Fibroblast of lung (primary cell): ENCODE data around the gene CCNF. TPM values are rescaled to one million over a fixed set of nuclear protein-coding genes. Genes with fewer than 3 reads are reported as not detected.

Source experiments
- DNase-seq, 2 donors: peaks; one replicate each; pipeline versions ENCODE4 v3.0.0 to v3.0.0-alpha.2; 2010; ENCODE audit warnings: low read depth in 2 of 2
- H2AFZ ChIP-seq: 2 replicates; pipeline ENCODE4 v1.5.1; 2012; ENCODE audit warnings: low read length, control low read depth, inconsistent platforms
- H3K27ac ChIP-seq: 2 replicates; pipeline ENCODE4 v1.5.1; 2011; ENCODE audit warnings: low read length, control low read depth; ENCODE audit not compliant: insufficient read depth
- H3K27me3 ChIP-seq: 2 replicates; pipeline ENCODE4 v1.5.1; 2011; ENCODE audit warnings: mild to moderate bottlenecking, low read length; ENCODE audit not compliant: control insufficient read depth, insufficient read depth
- H3K36me3 ChIP-seq: 2 replicates; pipeline ENCODE4 v1.5.1; 2011; ENCODE audit warnings: low read length; ENCODE audit not compliant: control insufficient read depth, insufficient read depth
- H3K4me1 ChIP-seq: 2 replicates; pipeline ENCODE4 v1.5.1; 2011; ENCODE audit warnings: low read length; ENCODE audit not compliant: control insufficient read depth, insufficient read depth; ENCODE audit errors: extremely low read depth
- H3K4me2 ChIP-seq: 2 replicates; pipeline ENCODE4 v1.5.1; 2011; ENCODE audit warnings: low read length, control low read depth; ENCODE audit not compliant: insufficient read depth; ENCODE audit errors: extremely low read depth
- H3K4me3 ChIP-seq, 4 experiments: fragments of 200-600 bp in 1 of 4; sonication (generic) in 1 of 4; replicated peaks in 1 of 4; 2 replicates each; pipeline ENCODE4 v1.5.1; 2011 to 2016; ENCODE audit warnings: low read length in 4 of 4, low read depth in 3 of 4, mild to moderate bottlenecking in 3 of 4, control low read depth in 2 of 4, inconsistent platforms in 1 of 4, mixed read lengths in 1 of 4; ENCODE audit not compliant: insufficient read depth in 1 of 4; ENCODE audit errors: control extremely low read depth in 1 of 4
- H3K79me2 ChIP-seq: 2 replicates; pipeline ENCODE4 v1.5.1; 2012; ENCODE audit warnings: mild to moderate bottlenecking, low read length, inconsistent platforms; ENCODE audit not compliant: control insufficient read depth, insufficient read depth
- H3K9ac ChIP-seq: 2 replicates; pipeline ENCODE4 v1.5.1; 2011; ENCODE audit warnings: mild to moderate bottlenecking, low read length, control low read depth; ENCODE audit not compliant: insufficient read depth
- H3K9me3 ChIP-seq: 2 replicates; pipeline ENCODE4 v1.5.1; 2012; ENCODE audit warnings: low read depth, low read length; ENCODE audit not compliant: control insufficient read depth, insufficient read depth
- H4K20me1 ChIP-seq: 2 replicates; pipeline ENCODE4 v1.5.1; 2011; ENCODE audit warnings: low read length; ENCODE audit not compliant: control insufficient read depth, insufficient read depth; ENCODE audit errors: extremely low read depth
- EZH2 ChIP-seq: IDR thresholded peaks from 2 replicates; pipeline ENCODE4 v1.5.1; 2012; ENCODE audit warnings: low read length, control low read depth, mild to moderate bottlenecking; ENCODE audit errors: missing control alignments
- polyA plus RNA-seq, 2 donors: library from polyadenylated mRNA; depleted of rRNA in 1 of 2; stranded (reverse) in 1 of 2; unstranded in 1 of 2; fragments of >200 nt; gene quantifications; 2 replicates each; pipeline ENCODE4 v1.2.1, GENCODE V29; 2011 to 2012; ENCODE audit warnings: missing spikeins in 1 of 2
- total RNA-seq: library from RNA; depleted of rRNA; stranded (reverse); fragments of >200 nt; gene quantifications from 2 replicates; pipeline ENCODE4 v1.2.1, GENCODE V29; 2014
- TF ChIP-seq, protein P1 (sequence below), 2 donors: IDR thresholded peaks in 1 of 2; conservative IDR thresholded peaks in 1 of 2; 1 replicate in 1 of 2; 2 replicates in 1 of 2; pipeline ENCODE4 v1.5.1; 2011 to 2012; ENCODE audit warnings: low read length in 2 of 2, control low read depth in 1 of 2, inconsistent platforms in 1 of 2, low read depth in 1 of 2, mild to moderate bottlenecking in 1 of 2

CCNF gene
- total and polyA plus RNA-seq, 2 donors (not counting 1 experiment from before 2014, with no cell fraction given) = 3.8 to 7.3 TPM

- Histone ChIP-seq H2AFZ (no peak overlapping the region), H3K79me2 (no peaks in the 10 kb centered on the region), H3K9ac (no peak overlapping the region), H3K4me3 (no peak overlapping the region), H3K36me3 (peaks cover 12% of the 10 kb centered on the region), H4K20me1 (no peaks in the 10 kb centered on the region), H3K4me1 (peaks cover 6% of the 10 kb centered on the region), H3K27ac (no peak overlapping the region), H3K27me3 (no peaks in the 10 kb centered on the region), H3K9me3 (no peaks in the 10 kb centered on the region), H3K4me2 (no peak overlapping the region)
- TF ChIP-seq, protein P1, sequence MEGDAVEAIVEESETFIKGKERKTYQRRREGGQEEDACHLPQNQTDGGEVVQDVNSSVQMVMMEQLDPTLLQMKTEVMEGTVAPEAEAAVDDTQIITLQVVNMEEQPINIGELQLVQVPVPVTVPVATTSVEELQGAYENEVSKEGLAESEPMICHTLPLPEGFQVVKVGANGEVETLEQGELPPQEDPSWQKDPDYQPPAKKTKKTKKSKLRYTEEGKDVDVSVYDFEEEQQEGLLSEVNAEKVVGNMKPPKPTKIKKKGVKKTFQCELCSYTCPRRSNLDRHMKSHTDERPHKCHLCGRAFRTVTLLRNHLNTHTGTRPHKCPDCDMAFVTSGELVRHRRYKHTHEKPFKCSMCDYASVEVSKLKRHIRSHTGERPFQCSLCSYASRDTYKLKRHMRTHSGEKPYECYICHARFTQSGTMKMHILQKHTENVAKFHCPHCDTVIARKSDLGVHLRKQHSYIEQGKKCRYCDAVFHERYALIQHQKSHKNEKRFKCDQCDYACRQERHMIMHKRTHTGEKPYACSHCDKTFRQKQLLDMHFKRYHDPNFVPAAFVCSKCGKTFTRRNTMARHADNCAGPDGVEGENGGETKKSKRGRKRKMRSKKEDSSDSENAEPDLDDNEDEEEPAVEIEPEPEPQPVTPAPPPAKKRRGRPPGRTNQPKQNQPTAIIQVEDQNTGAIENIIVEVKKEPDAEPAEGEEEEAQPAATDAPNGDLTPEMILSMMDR (conservative IDR thresholded peaks at IDR 0.05 in 1 of 2, IDR thresholded peaks at IDR 0.05 in 1 of 2; ENCODE audit: low read depth in 1 of 2, low read length in 2 of 2) = no peak
- no peak for TF ChIP-seq EZH2
- DNase-seq = no peak
Observed at GRCh38 chr16:2498531-2499253, 69.4 kb downstream of the CCNF start.

DNA sequence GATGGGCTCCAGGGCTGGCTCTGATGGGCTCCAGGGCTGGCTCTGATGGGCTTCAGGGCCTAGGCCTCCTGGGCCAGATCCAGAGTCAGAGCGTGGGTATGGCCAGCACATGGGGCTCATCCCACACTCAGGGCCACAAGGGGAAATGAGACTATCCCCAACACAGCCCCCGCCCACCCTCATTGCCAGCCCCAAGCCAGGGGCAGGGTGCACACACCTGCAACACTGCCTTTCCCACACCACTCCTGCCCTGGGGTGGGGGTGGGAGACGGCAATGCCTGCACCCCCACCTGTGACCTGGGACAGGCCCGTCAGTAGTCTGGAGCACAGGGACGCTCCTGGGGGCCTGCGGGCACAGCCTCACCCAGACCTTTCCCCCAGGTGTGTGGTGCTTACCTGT, 70.2 kb downstream of the CCNF start:
- DNase-seq = no peak
- Histone ChIP-seq H3K4me2 (no peak overlapping the region), H4K20me1 (no peaks in the 10 kb centered on the region), H3K9ac (no peak overlapping the region), H3K36me3 (peaks cover 12% of the 10 kb centered on the region), H3K27me3 (no peaks in the 10 kb centered on the region), H2AFZ (no peak overlapping the region), H3K9me3 (no peaks in the 10 kb centered on the region), H3K79me2 (no peaks in the 10 kb centered on the region), H3K4me1 (peaks cover 6% of the 10 kb centered on the region), H3K4me3 (no peak overlapping the region), H3K27ac (no peak overlapping the region)
- TF ChIP-seq EZH2 = no peak
- TF ChIP-seq, protein P1 (conservative IDR thresholded peaks at IDR 0.05 in 1 of 2, IDR thresholded peaks at IDR 0.05 in 1 of 2; ENCODE audit: low read depth in 1 of 2, low read length in 2 of 2) = no peak

- no peak overlapping the region for H3K4me3 ChIP-seq
- no peak overlapping the region for H2AFZ ChIP-seq
- H3K9ac ChIP-seq = no peak overlapping the region
- peaks cover 12% of the 10 kb centered on the region for H3K36me3 ChIP-seq
- peaks cover 6% of the 10 kb centered on the region for H3K4me1 ChIP-seq
- no peaks in the 10 kb centered on the region for H3K79me2 ChIP-seq
- H3K27me3 ChIP-seq = no peaks in the 10 kb centered on the region
- TF ChIP-seq, protein P1 (conservative IDR thresholded peaks at IDR 0.05 in 1 of 2, IDR thresholded peaks at IDR 0.05 in 1 of 2; ENCODE audit: low read depth in 1 of 2, low read length in 2 of 2) = no peak
- TF ChIP-seq EZH2 = no peak
- H3K27ac ChIP-seq = no peak overlapping the region
- H4K20me1 ChIP-seq = no peaks in the 10 kb centered on the region
- H3K9me3 ChIP-seq = no peaks in the 10 kb centered on the region
- DNase-seq = no peak
- no peak overlapping the region for H3K4me2 ChIP-seq
Observed at GRCh38 chr16:2499890-2500429, 70.7 kb downstream of the CCNF start.
